ENCODE data around the gene SYNE1.

- TF ChIP-seq SRF (IDR thresholded peaks at IDR 0.05; ENCODE audit: low read depth, low read length) (no peak), TEAD4 (IDR thresholded peaks at IDR 0.05; ENCODE audit: low read depth, low read length) (no peak), BACH1 (IDR thresholded peaks at IDR 0.05; ENCODE audit: low read length) (no peak), TCF12 (IDR thresholded peaks at IDR 0.05; ENCODE audit: low read depth, low read length) (no peak), ZNF274 (IDR thresholded peaks at IDR 0.05; ENCODE audit: borderline replicate concordance, extremely low read depth, low read length) (no peak), CTCF (IDR thresholded peaks at IDR 0.05; ENCODE audit: control extremely low read depth in 1 of 3, insufficient read depth in 1 of 3, low read depth in 1 of 3, low read length in 3 of 3) (no peak), YY1 (IDR thresholded peaks at IDR 0.05; ENCODE audit: low read depth, low read length) (no peak)
These were observed 104.4 kb downstream of the SYNE1 start for GRCh38 chr6:152532556-152533422.

All from H1 (cell line).